PC-3 (cell line): Measurements from ENCODE around the gene ZBTB45. TPM values are rescaled to one million over a fixed set of nuclear protein-coding genes. Genes with fewer than 3 reads are reported as not detected.

Experiments
- ATAC-seq: fragments of 200-7000 bp; cut with Tn5 transposase; 2 replicates; pipeline ENCODE4 v1.9.1; 2020; ENCODE audit warnings: mild to moderate bottlenecking, moderate library complexity
- Bru-seq: library from RNA; stranded (reverse); fragments of 400-500 nt; gene quantifications from one replicate; lab custom pipeline; 2021; lab: Mats Ljungman, UMichigan
- BruChase-seq, 2 experiments: library from RNA; stranded (reverse); fragments of 400-500 nt; gene quantifications; one replicate each; lab custom pipeline; 2021; lab: Mats Ljungman, UMichigan
- BruUV-seq: library from RNA; stranded (reverse); fragments of 400-500 nt; replicated peaks from 2 replicates; lab custom pipeline; 2021; lab: Mats Ljungman, UMichigan
- CTCF ChIA-PET: fragments of 300-600 bp; sonication (Branson Sonifier 250); formaldehyde crosslinking; loops from one replicate; lab custom pipeline; 2022; ENCODE audit warnings: antibody characterized with exemption; lab: Charles Lee
- POLR2A ChIA-PET: fragments of 300-600 bp; sonication (Branson Sonifier 250); formaldehyde crosslinking; loops from one replicate; lab custom pipeline; 2022; ENCODE audit warnings: antibody characterized with exemption; ENCODE audit not compliant: unreplicated experiment; lab: Charles Lee
- DNase-seq: peaks from one replicate; pipeline ENCODE4 v3.0.0-alpha.2; 2015
- H2AFZ ChIP-seq: fragments of 300-600 bp; sonication (generic); 2 replicates; pipeline ENCODE4 v1.6.0; 2016; ENCODE audit warnings: antibody characterized with exemption, low read length
- H3F3A ChIP-seq: fragments of 300-600 bp; sonication (generic); one replicate; pipeline ENCODE4 v1.6.0; 2017; ENCODE audit warnings: antibody characterized with exemption, low read length, control low read depth, mild to moderate bottlenecking; ENCODE audit not compliant: unreplicated experiment
- H3K27ac ChIP-seq: fragments of 300-600 bp; sonication (generic); 2 replicates; pipeline ENCODE4 v1.5.1; 2016; ENCODE audit warnings: mild to moderate bottlenecking, low read length
- H3K27me3 ChIP-seq: fragments of 300-600 bp; sonication (generic); 2 replicates; pipeline ENCODE4 v1.6.1; 2016; ENCODE audit warnings: low read length, mixed read lengths
- H3K36me3 ChIP-seq: fragments of 300-600 bp; sonication (generic); 2 replicates; pipeline ENCODE4 v1.6.1; 2016; ENCODE audit warnings: low read depth, mixed run types, low read length, mixed read lengths
- H3K4me1 ChIP-seq: fragments of 300-600 bp; sonication (generic); 2 replicates; pipeline ENCODE4 v1.5.1; 2016; ENCODE audit warnings: low read length; ENCODE audit not compliant: insufficient read depth
- H3K4me2 ChIP-seq: fragments of 300-600 bp; sonication (generic); 2 replicates; pipeline ENCODE4 v1.6.0; 2016; ENCODE audit warnings: low read length
- H3K4me3 ChIP-seq: fragments of 300-600 bp; sonication (generic); 2 replicates; pipeline ENCODE4 v1.5.1; 2016; ENCODE audit warnings: mild to moderate bottlenecking, low read length, mixed read lengths
- H3K79me2 ChIP-seq: fragments of 300-600 bp; sonication (generic); 2 replicates; pipeline ENCODE4 v1.6.1; 2017; ENCODE audit warnings: low read length, mixed read lengths
- H3K9ac ChIP-seq: fragments of 300-600 bp; sonication (generic); 2 replicates; pipeline ENCODE4 v1.6.0; 2016; ENCODE audit warnings: mild to moderate bottlenecking, low read length
- H3K9me2 ChIP-seq: fragments of 300-600 bp; sonication (generic); replicated peaks from 2 replicates; pipeline ENCODE4 v1.6.1; 2016; ENCODE audit warnings: mixed run types, low read length, mixed read lengths
- H3K9me3 ChIP-seq: fragments of 300-600 bp; sonication (generic); 2 replicates; pipeline ENCODE4 v1.6.1; 2016; ENCODE audit warnings: low read length, mixed read lengths
- H4K20me1 ChIP-seq: fragments of 300-600 bp; sonication (generic); 2 replicates; pipeline ENCODE4 v1.6.1; 2016; ENCODE audit warnings: low read length, mixed read lengths
- EZH2 ChIP-seq: fragments of 300-600 bp; sonication (generic); IDR thresholded peaks from one replicate; pipeline ENCODE4 v1.6.1; 2017; ENCODE audit warnings: antibody characterized with exemption, mild to moderate bottlenecking, low read length; ENCODE audit not compliant: unreplicated experiment
- EZH2phosphoT487 ChIP-seq: fragments of 300-600 bp; sonication (generic); IDR thresholded peaks from 2 replicates; pipeline ENCODE4 v1.6.1; 2018; ENCODE audit warnings: mild to moderate bottlenecking, antibody characterized with exemption, low read length, borderline replicate concordance
- intact Hi-C: fragments of 100-400 bp; cut with micrococcal nuclease; formaldehyde crosslinking; loops from 2 replicates; pipeline ENCODE4 v1.9.0; 2023
- long read RNA-seq: library from polyadenylated mRNA; unstranded; transcript quantifications from one replicate; pipeline ENCODE4 v2.0.0, GENCODE V29; 2021; ENCODE audit not compliant: unreplicated experiment
- total RNA-seq: library from RNA; depleted of rRNA; stranded (reverse); fragments of >200 nt; gene quantifications from 2 replicates; pipeline ENCODE4 v1.2.3, GENCODE V29; 2014; rRNA removed
- TF ChIP-seq, protein P1 (sequence below): fragments of 300-600 bp; sonication (generic); conservative IDR thresholded peaks from 2 replicates; pipeline ENCODE4 v1.5.1; 2017; ENCODE audit warnings: antibody characterized with exemption, low read depth, mild to moderate bottlenecking, low read length

The ZBTB45 gene
- total RNA-seq (14.0 and 19.1 TPM in 2 replicates), Bru-seq, nascent RNA (percentile 81 among the genes with signal in this experiment), BruChase-seq, experiment 1, labeled RNA remaining after a 6-hour chase (percentile 72 among the genes with signal in this experiment), BruChase-seq, experiment 2, labeled RNA remaining after a 2-hour chase (percentile 88 among the genes with signal in this experiment)
- long read RNA-seq, partial matches to known transcripts: 19 of 25 reads
- long read RNA-seq, other reads (novel, unspliced or antisense): 2 of 25 reads

DNA sequence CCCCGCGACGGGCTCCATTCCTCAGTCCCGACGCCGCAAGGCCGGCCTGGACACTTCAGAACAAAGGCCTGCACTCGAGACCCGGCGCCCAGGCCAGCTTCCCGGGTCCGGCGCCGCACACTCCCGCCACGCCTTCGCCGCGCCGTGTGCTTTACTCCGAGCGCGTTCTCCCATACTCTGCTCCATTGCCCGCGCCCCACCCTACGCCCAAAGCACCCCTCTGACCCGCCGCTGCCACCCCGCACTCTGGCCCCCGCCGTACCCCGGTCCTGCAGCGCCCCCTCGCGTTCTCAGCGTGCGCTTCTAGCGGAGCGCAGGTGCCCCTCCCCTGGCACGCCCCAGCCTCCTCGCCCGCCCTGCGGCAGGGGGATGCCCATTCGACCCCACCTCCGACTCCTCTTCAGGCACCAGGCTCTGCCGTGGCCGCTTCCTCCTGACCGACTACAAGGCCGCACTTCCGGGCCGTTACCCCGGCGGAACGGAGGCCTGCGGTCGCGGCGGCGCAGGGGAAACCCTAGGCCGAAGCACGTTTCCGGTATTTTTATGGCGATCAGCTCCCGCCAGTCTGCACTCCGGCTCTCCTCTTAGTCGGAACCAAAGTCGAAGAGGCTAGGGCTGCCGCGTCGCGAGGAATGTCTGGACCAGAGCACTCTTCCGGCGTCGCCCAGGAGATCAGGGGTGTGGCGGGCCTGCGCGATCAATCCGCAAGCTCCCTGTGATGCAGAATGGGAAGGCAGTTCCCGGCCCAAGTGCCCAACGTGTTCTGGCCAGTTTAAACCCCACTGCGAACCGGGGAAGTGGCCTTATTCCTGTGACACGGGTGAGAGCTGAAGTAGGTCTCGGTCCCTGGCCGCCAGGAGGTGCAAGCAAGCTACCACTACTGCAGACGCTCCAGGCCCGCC is at the start of gene ZBTB45:
TSS of gene ZBTB45 (minus strand) at position 456 of the 902 bp plus-strand sequence. CDS start 2,137 bp downstream, outside the sequence.
- H3K27me3 ChIP-seq: no peaks in the 10 kb centered on the region
- H3K9ac ChIP-seq: peak within 1 kb of the TSS; percentile 94
- H3K4me3 ChIP-seq: peak within 1 kb of the TSS; percentile 89
- H3K9me2 ChIP-seq: no peaks in the 10 kb centered on the region
- H3K9me3 ChIP-seq: no peaks in the 10 kb centered on the region
- intact Hi-C loops: loop anchor here (1.0 to 2.0 kb wide), 2 partner anchors 20 to 55 kb away; no protein-coding TSS in a partner anchor
- H3K79me2 ChIP-seq: peaks cover 40% of the 10 kb centered on the region
- peak within 1 kb of the TSS; percentile 65 for H3K27ac ChIP-seq
- H3K36me3 ChIP-seq: peaks cover 14% of the 10 kb centered on the region
- ChIA-PET POLR2A (interaction anchor here (0.5 to 1.7 kb wide), 5 partner anchors 14 to 40 kb away, joined by 3 to 11 read pairs (median 5); partner anchors contain the start of genes CHMP2A and TRIM28), CTCF (interaction anchor here (0.6 to 1.4 kb wide), 7 partner anchors 15 to 157 kb away, joined by 3 to 9 read pairs (median 4); partner anchors contain the start of genes CHMP2A, TRIM28, ZNF324B and ZNF497)
- peaks cover 13% of the 10 kb centered on the region for H3K4me1 ChIP-seq
- H3F3A ChIP-seq: no peaks in the 10 kb centered on the region
- H2AFZ ChIP-seq: peak within 1 kb of the TSS; percentile 85
- peak; percentile 79 for ATAC-seq
- TSS peak; percentile 33 for BruUV-seq
- DNase-seq: peak; percentile 98
- H3K4me2 ChIP-seq: peak within 1 kb of the TSS; percentile 95
- H4K20me1 ChIP-seq: no peaks in the 10 kb centered on the region
- no peak for TF ChIP-seq EZH2phosphoT487
- TF ChIP-seq, protein P1, sequence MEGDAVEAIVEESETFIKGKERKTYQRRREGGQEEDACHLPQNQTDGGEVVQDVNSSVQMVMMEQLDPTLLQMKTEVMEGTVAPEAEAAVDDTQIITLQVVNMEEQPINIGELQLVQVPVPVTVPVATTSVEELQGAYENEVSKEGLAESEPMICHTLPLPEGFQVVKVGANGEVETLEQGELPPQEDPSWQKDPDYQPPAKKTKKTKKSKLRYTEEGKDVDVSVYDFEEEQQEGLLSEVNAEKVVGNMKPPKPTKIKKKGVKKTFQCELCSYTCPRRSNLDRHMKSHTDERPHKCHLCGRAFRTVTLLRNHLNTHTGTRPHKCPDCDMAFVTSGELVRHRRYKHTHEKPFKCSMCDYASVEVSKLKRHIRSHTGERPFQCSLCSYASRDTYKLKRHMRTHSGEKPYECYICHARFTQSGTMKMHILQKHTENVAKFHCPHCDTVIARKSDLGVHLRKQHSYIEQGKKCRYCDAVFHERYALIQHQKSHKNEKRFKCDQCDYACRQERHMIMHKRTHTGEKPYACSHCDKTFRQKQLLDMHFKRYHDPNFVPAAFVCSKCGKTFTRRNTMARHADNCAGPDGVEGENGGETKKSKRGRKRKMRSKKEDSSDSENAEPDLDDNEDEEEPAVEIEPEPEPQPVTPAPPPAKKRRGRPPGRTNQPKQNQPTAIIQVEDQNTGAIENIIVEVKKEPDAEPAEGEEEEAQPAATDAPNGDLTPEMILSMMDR: peak; percentile 79

DNA sequence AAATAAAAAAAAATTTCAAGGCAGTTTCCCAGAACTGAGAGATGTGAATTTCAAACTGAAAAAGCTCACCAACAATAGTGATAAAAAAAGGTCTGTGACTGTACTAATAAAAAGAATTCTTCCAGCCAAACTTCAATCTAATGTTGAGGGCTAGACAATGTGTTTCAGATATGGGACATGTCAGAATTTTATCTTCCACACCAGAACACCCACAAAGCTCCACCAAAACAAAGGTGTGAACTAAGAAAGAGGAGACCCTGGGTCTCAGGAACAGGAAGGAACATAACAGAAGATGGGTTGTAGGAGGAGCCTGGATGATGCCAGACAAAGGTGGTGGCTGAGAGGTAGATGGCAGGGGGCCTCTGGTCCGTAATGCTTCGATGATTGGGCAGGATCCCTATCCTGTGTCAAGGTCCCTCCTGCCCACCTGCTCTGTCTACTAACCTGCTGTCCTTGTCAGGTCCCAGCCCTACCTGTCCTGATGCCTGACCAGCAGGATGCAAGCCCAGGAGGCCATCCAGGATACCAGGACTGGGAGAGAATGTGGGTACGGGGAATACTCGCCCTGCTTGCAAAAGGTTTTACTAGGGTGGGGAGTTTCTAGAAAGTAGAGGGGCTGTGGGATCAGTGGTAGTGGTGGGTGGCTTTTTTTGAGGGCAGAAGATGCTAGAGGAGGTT is 49.0 kb upstream of the ZBTB45 start:
- H3K36me3 ChIP-seq: peaks cover 8% of the 10 kb centered on the region; the same call in 1 of the 2 replicates
- peaks cover 7% of the 10 kb centered on the region for H3K4me1 ChIP-seq
- no peaks in the 10 kb centered on the region for H3K27me3 ChIP-seq
- no peak overlapping the region for H3K9ac ChIP-seq
- no peak for TF ChIP-seq EZH2
- H3K9me2 ChIP-seq: no peaks in the 10 kb centered on the region
- no peak overlapping the region for H3K27ac ChIP-seq
- DNase-seq (no peak), ATAC-seq (no peak)
- no peaks in the 10 kb centered on the region for H3F3A ChIP-seq
- no peak overlapping the region for H2AFZ ChIP-seq
- ChIA-PET POLR2A (interaction anchor here (0.6 kb wide), 1 partner anchor 59 kb away, joined by 4 read pairs; no protein-coding TSS in a partner anchor), CTCF (no interaction called here)
- no peak overlapping the region for H3K4me3 ChIP-seq
- no peak overlapping the region for H3K4me2 ChIP-seq
- intact Hi-C loops: no loop called here
- H3K79me2 ChIP-seq: peaks cover 12% of the 10 kb centered on the region
- no peaks in the 10 kb centered on the region for H3K9me3 ChIP-seq
- H4K20me1 ChIP-seq: no peaks in the 10 kb centered on the region
- BruUV-seq: no TSS peak

DNA sequence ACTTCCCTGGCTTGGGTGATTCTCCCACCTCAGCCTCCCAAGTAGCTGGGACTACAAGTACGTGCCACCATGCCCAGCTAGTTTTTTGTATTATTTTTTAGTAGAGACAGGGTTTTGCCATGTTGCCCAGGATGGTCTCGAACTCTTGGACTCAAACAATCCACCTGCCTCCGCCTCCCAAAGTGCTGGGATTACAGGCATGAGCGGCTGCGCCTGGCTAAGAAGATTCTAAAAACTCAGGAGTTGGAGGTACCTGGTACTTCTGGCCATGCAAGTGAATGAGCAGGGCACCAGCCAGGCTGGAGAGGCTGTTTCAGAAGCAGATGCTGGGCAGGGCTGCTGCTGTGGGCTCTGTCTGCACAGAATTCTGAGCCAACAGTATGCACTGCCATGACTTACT is 47.4 kb upstream of the ZBTB45 start:
- H4K20me1 ChIP-seq: no peaks in the 10 kb centered on the region
- no peak for TF ChIP-seq EZH2
- no peak for TF ChIP-seq EZH2phosphoT487
- TF ChIP-seq, protein P1: no peak
- no peaks in the 10 kb centered on the region for H3F3A ChIP-seq
- ChIA-PET POLR2A (no interaction called here), CTCF (no interaction called here)
- no peaks in the 10 kb centered on the region for H3K9me3 ChIP-seq
- H3K79me2 ChIP-seq: peaks cover 8% of the 10 kb centered on the region
- H2AFZ ChIP-seq: no peak overlapping the region
- no peak overlapping the region for H3K4me2 ChIP-seq
- BruUV-seq: no TSS peak
- intact Hi-C loops: no loop called here
- H3K9ac ChIP-seq: no peak overlapping the region
- peaks cover 8% of the 10 kb centered on the region; the same call in 1 of the 2 replicates for H3K36me3 ChIP-seq
- H3K27me3 ChIP-seq: no peaks in the 10 kb centered on the region
- no peaks in the 10 kb centered on the region for H3K9me2 ChIP-seq
- no peak for ATAC-seq
- H3K27ac ChIP-seq: no peak overlapping the region
- H3K4me3 ChIP-seq: no peak overlapping the region
- no peak for DNase-seq
- peaks cover 16% of the 10 kb centered on the region for H3K4me1 ChIP-seq
